Fibroblast of skin of right quadriceps (primary cell): ENCODE measurements around the gene PTPRN2.

ENCODE experiments used
- DNase-seq: peaks from one replicate; pipeline ENCODE4 v3.0.0-alpha.2; 2013

Gene PTPRN2

DNA sequence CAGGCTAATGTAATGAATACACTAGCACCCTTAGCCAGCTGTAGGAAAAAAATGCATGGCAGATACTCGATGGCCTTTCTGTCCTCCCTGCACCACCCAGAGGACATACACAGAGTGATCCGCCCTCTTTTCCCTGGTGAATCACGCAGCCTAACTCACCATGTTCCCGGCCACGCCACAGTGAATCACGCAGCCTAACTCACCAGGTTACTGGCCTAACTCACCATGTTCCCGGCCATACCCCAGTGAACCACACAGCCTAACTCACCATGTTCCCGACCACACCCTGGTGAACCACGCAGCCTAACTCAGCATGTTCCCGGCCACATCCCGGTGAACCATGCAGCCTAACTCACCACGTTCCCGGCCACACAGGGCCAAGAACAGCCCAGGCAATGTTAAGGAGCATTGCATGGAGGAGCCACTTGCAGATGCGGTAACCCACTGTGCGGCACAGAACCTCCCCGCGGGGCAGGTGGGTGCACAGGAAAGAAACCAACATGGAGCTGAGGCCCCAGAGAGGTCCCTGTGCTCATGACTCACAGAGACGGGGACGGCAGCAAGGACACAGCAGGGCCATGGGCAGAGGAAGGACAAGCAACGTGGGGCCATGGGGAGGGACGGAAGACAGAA lies 742.3 kb downstream of the PTPRN2 start:
- DNase-seq, result no peak

GRCh38 chr7:157844611-157845010 lies 743.0 kb downstream of the PTPRN2 start:
- no peak for DNase-seq

GRCh38 chr7:157844141-157844540 lies 743.5 kb downstream of the PTPRN2 start:
- DNase-seq, result no peak

DNA sequence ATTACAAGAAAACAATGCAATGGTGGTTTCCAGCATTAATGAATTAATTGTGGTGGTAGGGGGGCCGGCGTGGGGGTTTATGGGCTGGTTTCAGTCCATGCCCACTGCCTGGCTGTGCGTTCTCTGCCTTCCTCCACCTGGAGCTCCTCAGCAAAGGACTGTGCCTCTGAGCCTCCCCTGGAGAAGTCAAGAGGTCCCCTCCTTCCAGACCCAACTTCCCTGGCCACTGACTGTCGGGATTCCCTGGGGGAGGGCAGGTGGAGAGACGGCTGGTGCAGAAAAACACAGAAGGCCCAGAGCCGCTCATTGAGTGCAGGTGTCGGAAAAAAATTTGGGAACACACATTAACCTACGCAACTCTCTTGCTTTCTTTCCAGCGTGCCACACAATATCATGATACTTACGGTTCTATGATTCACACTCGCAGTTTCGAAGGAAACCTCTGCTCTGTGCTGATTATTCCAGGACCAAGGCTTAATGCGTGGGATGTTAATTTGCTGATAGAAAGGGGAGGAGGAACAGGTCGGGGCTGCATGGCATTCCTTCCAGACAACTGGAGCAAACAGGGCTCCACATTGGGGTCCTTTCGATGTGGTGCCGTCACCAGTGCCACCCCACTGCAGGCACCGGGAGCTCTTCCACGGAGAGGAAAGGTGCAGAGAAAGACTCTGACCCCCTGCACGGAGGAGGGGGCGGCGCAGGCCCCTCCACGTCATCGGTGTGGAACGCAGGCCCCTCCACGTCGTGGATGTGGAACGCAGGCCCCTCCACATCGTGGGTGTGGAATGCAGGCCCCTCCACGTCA lies 744.1 kb downstream of the PTPRN2 start:
- DNase-seq, result no peak

DNA sequence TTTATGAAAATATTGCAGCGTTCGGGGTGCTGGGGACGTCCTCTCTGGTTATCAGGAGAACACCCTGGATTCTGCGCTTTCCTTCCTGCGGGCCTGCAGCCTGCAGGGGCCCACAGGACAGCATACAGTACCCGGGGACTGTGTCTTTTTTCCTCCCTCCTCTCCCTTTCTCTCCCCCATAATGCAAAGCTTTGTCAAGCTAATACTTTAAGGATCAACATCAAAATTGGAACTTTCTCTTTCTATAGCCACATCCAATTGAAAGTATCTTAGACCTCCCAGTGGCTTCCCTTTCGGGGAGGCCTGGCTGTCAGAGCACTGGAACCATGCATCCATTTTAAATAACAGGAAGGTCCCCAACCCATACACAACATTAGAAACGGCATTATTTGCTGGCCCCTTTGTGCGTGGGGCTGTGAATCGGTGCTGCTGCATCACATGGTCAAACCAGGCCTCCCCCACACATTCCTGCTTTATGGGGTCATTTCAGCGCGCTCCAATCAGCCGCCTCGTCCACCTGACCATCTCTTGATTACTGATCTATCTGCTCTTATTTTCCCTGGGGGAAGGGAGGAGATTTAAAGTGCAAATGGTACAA lies 745.8 kb downstream of the PTPRN2 start:
- no peak for DNase-seq

DNA sequence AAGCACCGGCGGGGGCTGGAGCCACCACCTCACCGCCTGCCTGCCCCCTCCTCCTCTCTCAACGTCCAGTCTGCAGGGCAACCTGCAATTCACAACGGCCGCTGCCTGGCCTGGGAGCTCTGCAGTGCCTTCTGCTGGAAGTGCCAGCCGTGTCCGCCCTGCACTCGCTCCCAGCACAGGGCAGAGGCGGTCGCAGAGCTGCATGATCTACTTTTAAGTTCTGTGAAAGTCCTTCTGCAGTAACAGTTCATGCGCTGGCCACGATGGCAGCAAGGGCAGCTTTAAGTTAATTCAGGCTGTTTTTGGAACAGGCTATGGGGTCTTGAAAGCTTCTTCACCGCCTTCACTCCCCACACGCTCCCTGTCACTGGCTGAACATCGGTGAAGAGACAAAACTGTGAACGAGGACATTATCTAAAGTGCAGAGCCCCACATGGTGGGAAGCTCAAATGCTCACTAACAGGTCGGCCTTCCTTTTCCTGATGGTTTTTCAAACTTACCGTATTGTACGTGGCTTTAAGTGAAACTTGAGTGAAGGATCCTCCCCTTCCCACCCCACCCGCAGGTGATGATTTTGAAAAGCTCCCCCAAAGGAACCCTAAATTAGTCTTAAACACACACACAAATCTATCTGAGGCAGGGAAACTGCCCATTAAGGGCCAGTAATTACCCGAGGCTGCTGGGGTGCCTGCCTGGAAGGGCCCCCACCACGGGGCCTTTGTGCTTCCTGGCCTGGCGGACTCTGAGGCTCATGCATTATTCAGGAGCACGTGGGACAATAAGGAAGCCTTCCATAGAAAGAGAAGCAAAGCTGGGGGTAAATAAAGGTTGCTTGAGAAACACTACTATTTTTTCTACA lies 746.5 kb downstream of the PTPRN2 start:
- DNase-seq, result no peak

DNA sequence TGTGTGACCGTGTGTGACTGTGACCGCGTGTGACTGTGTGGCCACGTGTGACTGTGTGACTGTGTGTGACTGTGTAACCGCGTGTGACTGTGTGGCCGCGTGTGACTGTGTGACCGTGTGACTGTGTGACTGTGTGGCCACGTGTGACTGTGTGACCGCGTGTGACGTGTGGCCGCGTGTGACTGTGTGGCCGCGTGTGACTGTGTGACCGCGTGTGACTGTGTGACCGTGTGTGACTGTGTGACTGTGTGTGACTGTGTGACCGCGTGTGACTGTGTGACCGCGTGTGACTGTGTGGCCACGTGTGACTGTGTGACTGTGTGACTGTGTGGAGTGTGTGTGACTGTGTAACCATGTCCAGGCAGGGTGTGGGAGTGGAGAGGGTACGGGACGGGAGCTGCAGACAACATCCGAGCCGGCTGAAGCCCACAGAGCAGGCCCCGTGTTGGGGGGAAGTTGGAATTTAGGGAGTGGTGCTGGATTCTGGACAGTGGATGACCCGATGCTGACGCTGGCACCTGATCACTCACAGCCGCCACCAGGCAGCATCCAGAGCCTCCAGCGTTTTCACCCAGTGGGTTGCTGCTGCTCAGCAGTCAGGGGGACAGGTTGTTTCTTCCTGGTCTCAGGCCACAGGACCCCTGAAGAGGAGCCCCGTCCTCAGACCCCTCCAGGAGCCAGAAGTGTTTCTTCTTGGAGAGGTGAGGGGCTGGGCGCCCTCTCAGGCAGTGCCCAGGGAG lies 747.3 kb downstream of the PTPRN2 start:
- no peak for DNase-seq

DNA sequence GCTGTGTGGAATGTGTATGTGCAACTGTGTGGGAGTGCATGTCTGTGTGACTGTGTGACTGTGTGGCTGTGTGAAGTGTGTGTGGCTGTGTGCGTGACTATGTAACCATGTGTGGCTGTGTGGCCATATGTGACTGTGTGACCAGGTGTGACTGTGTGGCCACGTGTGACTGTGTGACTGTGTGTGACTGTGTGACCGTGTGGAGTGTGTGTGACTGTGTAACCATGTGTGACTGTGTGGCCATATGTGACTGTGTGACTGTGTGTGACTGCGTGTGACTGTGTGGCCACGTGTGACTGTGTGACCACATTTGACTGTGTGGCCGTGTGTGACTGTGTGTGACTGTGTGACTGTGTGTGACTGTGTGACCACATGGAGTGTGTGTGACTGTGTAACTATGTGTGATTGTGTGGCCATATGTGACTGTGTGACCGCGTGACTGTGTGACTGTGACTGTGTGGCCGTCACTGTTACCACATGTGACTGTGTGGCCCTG lies 747.9 kb downstream of the PTPRN2 start:
- no peak for DNase-seq

DNA sequence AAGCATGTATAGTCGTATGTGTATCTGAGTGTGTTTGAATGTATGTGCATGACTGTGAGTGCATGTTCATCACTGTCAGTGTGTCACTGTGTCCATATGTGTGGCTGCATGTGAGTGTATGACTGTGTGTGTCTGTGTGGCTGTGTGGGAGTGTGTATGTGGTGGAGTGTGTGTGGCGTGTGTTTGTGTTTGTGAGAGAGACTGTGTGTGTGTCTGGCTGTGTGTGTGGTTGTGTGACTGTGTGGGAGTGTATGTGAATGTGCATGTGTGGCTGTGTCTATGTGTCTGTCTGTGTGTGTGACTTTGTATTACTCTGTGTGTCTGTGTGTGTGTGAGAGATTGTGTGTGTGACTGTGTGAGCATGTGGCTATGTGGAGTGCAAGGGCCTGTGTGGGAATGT lies 748.4 kb downstream of the PTPRN2 start:
- DNase-seq, result no peak

GRCh38 chr7:157837561-157837960 lies 750.1 kb downstream of the PTPRN2 start:
- DNase-seq, result no peak

GRCh38 chr7:157837047-157837446 lies 750.6 kb downstream of the PTPRN2 start:
- no peak for DNase-seq

- DNase-seq, result no peak
Observed at GRCh38 chr7:157834501-157835163, 753.0 kb downstream of the PTPRN2 start.

DNA sequence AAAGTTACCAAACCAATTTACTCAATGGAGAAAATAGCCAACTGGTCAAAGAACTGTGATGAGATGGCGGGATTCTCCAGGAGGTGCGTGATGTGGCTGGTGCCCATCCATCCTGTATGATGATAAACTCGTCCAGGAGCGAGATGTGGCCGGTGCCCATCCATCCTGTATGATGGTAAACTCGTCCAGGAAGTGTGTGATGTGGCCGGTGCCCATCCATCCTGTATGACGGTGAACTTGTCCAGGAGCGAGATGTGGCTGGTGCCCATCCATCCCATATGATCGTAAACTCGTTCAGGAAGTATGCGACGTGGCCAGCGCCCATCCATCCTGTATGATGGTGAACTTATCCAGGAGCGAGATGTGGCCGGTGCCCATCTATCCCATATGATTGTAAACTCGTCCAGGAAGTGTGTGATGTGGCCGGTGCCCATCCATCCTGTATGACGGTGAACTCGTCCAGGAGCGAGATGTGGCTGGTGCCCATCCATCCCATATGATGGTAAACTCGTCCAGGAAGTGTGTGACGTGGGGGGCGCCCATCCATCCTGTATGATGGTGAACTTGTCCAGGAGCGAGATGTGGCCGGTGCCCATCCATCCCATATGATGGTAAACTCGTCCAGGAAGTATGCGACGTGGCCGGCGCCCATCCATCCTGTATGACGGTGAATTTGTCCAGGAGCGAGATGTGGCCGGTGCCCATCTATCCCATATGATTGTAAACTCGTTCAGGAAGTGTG lies 754.6 kb downstream of the PTPRN2 start:
- no peak for DNase-seq

DNA sequence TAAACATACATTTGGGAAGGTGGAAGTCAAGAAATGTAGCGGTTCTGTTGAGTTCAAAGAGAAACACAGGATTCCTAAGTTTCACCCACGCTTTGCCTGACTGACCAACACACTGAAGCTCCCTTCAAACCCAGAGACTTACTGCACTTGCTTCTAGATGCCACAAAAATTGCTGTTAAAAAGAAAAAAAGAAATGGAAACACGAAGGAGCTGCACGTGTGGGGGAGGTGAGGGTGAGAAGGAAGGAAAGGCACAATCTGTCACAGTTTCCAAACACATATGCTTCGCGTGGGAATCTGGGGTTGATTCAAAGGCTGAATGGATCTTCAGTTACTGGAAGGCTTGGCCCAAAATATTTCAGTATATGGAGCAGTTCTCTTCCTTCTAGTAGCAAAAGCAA lies 755.2 kb downstream of the PTPRN2 start:
- no peak for DNase-seq

DNA sequence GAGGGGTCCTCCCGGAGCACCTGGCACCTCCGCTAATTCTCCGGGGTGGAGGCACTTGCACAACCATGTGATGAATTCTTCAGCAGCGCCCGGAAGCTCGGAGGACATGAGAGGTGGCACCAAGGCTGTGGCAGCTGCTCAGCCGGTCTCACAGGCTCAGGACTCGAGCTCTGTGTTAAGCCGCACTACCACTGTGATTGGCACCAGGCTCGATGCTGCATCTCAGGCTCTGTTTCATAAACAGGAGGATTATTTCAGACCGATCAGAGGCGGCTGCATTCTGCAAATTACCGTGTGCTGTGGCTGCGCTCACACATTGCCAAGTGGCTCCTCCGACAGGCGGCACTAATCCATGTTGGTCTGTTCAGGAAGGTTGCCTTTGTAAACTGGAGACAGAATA lies 755.6 kb downstream of the PTPRN2 start:
- DNase-seq, result no peak

DNA sequence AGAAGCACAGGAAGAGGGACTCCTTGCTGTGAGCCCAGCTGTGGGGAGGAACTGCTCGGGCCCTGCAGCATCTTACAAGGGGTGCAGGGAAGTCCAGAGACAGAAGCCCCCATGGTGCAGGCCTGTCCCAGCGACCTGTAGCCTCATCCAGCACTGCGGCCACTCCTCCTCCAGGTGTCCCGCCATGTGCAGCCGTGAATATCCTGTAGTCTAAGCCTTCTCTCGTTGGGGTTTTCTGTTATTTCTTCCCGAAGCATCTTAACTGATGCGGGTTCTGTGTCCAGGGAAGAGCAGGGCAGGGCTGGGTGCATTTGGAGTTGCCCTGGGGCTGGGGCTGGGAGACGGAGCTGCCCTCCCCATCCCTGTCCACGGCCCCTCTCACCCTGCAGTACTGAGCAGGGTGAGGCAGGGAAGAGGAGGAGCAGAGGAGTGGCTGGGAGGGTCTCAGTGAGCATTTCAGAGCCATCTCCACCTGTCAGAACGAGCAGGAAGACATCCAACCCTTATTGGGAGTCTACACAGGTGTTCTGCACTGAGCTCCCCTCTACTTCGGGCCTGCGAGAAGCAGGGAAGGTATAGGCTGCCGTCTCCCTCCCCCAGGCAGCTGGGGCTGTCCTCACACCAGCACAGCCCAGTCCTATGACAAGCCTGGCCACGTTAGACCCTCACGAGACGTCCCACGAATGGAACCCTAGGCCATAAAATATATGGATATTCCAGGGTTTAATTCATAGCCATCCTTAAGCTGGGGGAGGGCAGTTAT lies 756.3 kb downstream of the PTPRN2 start:
- no peak for DNase-seq

DNA sequence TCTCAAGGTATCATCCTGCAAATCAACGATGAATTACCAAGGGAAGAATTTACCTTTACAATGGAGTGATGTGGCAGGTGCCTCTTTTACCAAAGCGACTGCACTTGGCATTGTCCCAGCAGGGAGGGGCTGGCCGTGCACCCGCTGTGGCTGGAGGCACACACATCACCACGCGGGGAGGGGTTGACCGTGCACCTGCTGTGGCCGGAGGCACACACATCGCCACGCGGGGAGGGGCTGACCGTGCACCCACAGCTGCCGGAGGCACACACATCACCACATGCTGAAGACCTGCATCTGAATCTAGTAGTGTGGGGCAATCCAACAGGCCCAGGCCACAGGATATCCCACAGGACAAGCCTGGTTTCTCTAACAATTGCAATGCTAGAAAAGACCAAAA lies 757.3 kb downstream of the PTPRN2 start:
- no peak for DNase-seq

- DNase-seq, result no peak
Observed at GRCh38 chr7:157829491-157829890, 758.1 kb downstream of the PTPRN2 start.

DNA sequence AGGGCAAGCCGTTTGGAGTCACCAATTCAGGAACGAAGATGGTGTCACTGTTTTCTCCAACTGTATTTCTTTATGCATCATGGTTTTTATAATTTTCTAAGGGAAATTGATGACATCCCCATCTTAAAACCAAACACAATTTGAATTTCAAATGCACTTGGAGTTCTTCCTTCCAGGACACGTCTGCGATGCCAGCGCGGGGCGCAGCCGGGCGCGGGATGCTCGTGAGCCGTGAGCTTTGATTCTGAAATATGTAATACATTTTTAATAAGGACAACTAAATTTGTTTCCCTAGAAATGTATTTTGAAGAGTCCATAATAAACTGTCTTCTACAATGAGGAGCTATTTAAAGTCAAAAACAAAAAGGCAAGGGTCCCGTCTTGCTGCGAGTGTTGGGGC lies 758.7 kb downstream of the PTPRN2 start:
- no peak for DNase-seq

DNA sequence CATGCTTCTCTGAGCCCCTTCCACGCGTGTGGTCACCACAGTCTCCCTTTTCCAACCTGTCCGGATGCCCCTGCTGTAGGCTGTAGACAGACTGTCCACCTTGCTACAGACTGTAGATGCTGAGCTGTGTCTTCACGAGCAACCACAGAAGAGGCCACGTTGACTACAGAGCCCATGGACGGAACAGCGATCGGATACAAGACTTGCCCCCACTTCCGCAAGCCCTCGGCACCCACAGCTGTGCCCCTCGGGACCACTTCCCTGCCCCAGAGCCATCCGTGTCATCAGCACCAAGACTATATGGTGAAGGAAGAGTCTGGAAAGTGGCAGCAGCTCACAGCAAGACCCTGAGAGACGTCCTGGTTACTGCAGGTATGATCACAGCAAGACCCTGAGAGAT lies 759.4 kb downstream of the PTPRN2 start:
- no peak for DNase-seq

DNA sequence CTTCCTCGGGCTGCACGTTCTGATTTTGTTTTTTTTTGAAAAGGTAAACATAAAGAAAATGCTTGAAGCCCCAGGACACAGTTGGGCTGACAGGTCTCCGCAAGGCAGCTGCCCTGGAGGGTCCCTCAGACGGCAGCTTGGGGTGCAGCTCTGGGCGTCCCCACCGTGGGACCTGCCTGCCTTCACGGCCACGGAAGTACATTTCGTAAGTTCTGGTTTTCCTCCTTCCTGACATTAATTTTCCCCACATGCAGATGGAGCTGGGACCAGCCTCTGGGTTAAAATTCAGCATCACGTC lies 759.8 kb downstream of the PTPRN2 start:
- no peak for DNase-seq
